Ishikawa (cell line): ENCODE measurements around the gene NEBL.

Source experiments
- EGR1 ChIP-seq: IDR thresholded peaks from 2 replicates; pipeline ENCODE4 v1.6.1; 2012
- NFIC ChIP-seq: IDR thresholded peaks from 2 replicates; pipeline ENCODE4 v1.6.1; 2012
- REST ChIP-seq: IDR thresholded peaks from 2 replicates; pipeline ENCODE4 v1.6.1; 2012; ENCODE audit warnings: low read depth, mild to moderate bottlenecking
- YY1 ChIP-seq: IDR thresholded peaks from 2 replicates; pipeline ENCODE4 v1.6.1; 2012; ENCODE audit warnings: low read depth
- ZBTB7A ChIP-seq: IDR thresholded peaks from 2 replicates; pipeline ENCODE4 v1.6.1; 2012; ENCODE audit warnings: low read depth

DNA sequence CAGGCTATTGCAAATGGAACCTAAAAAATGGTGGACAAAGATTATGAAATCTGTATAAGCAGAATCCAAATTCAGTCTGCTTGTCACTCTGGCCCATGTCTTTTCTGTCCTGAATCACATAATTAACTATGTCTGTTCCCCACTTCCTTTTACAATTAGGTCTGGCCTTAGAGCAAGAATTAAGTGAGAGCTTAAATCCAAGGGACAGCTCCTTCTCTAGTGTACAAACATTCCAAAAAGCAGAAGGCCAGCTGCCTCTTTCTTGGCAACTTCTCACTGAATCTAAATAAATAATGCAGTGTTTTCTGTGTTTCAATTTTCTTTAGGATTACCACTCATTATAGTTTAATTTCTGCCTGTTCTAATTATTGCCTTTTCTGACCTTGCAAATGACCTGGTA lies 39.3 kb upstream of the NEBL start:
- no peak for TF ChIP-seq ZBTB7A
- no peak for TF ChIP-seq REST
- TF ChIP-seq YY1 = no peak
- no peak for TF ChIP-seq NFIC
- TF ChIP-seq EGR1 = no peak
